GM18520 (cell line): ENCODE measurements around the gene PDGFA.

Experiments used
- ATAC-seq: cut with Tn5 transposase; IDR thresholded peaks from one replicate; pipeline ENCODE4 v1.9.1; 2021; ENCODE audit not compliant: unreplicated experiment

PDGFA gene

GRCh38 chr7:475425-475728 is 44.3 kb downstream of the PDGFA start:
- ATAC-seq, result no peak

DNA sequence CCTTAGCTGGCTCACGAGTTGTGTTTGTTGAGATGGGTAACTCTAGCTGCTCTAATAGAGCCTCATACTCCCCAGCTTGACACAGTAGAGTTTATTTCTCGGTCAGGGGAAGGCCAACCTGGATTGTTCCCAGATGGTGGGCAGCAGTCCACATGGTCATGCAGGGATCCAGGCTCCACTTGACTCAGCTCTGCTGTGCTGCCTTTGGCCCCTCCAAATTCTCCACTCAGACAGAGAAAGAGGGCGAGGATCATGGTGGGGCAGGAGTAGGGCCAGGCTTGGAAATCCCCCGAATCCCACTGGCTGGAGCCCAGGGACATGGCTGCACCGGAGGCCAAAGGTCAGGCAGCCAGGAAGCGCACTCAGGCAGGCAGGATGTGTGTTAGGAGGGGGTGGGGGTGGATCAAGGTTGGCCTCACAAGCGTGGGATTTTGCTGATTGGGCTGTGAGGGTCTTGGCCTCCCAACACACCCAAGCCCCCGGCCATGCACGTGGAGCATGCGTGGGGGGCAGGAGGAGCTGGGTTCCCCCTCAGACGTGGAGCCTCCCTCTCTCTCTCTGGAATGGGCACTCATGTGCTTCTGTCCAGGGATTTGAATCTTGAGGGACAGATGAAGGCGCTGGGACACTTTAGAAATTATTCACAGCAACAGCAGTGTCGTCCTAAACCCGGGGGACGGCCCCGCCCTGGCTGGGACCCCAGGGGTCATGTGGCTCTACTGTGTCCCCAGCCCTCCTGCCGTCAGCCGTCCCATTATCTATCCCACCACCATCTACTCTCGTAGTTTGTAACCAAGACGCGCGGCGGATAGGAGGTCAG is 44.8 kb downstream of the PDGFA start:
- ATAC-seq, result no peak

GRCh38 chr7:473870-474604 is 45.6 kb downstream of the PDGFA start:
- no peak for ATAC-seq

GRCh38 chr7:473211-473734 is 46.4 kb downstream of the PDGFA start:
- ATAC-seq, result no peak

- no peak for ATAC-seq
Observed at GRCh38 chr7:472640-472957, 47.0 kb downstream of the PDGFA start.

DNA sequence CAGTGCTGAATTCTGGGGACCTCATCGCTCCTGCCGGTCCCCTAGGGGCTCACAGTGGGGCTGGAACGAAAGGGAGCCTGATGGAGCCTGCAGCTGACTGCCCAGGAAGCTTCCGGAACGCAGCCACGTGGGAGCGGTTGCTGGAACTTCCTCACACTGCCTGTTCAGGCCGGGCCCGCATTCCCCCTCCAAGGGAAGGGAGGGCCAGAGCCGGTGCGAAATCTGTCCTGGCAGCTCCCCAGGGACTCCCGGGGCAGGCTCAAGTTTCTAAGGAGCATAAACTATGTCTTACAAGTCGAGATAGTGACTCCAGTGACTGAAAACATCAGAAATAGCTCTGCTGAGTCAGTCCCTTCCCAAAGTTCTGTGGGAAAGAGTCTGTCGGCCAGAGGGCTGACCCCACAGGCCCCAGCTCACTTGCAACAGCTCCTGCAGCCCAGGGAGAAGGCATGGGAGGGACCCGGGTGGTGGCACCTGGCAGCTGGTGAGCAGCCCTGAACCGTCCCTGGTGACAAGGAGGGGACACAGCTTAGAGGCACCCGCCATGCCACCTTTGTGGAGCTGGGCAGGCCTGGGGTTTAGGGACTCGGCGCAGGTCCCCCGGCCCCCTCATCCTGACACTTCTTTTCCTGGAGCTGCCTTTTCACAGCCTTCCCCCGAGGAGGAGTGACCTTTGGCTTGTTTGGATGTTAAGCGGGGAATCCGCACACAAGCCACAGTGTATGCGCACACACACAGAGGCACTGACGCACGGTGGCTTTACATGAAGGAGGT is 47.6 kb downstream of the PDGFA start:
- no peak for ATAC-seq

- no peak for ATAC-seq
Observed at GRCh38 chr7:471191-471865, 48.3 kb downstream of the PDGFA start.

- no peak for ATAC-seq
Observed at GRCh38 chr7:469563-469961, 50.1 kb downstream of the PDGFA start.

- no peak for ATAC-seq
Observed at GRCh38 chr7:468681-469562, 50.7 kb downstream of the PDGFA start.

DNA sequence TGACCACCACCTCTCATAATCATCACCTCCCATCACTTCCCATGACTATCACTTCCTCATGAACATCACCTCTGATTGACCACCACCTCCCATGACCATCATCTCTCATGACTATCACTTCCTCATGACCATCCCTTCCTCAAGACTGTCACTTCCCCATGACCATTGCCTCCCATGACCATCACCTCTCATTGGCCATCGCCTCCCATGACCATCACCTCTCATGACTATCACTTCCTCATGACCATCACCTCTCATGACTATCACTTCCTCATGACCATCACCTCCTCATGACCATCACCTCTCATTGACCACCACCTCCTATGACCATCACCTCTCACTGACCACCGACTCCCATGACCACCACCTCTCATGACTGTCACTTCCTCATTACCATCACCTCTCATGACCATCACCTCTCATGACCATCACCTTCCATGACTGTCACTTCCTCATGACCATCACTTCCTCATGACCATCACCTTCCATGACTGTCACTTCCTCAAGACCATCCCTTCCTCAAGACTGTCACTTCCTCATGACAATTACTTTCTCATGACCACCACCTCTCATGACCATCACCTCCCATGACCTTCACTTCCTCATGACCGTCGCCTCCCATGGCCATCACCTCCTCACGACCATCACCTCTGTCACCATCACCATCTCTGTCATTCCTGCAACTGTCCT is 51.6 kb downstream of the PDGFA start:
- no peak for ATAC-seq

GRCh38 chr7:467393-467828 is 52.2 kb downstream of the PDGFA start:
- ATAC-seq, result no peak

DNA sequence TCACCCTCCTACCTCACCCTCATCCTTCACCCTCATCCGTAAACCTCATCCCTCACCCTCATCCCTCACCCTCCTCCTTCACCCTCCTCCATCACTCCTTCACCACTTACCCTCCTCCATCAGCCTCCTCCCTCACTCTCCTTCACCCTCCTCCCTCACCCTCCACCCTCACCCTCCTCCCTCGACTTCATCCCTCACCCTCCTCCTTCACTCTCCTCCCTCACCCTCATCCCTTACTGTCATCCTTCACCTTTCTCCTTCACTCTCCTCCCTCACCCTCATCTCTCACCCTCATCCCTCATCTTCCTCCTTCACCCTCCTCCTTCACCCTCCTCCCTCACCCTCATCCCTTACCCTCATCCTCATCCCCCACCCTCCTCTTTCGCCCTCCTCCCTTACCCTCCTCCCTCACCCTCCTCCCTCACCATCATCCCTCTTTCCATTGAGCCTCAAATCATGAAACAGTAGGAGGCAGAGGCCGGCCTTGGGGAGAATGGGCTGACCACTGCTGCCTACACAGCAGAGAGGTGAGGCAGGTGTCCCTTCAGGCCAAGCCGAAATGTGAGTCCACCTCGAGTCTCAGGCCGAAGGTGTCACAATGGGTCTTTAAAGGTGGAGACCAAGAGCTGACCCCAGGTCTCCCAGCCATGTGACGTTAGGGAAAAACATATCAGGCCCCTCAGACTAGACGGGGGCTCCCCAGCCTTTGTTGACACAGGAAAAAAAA is 53.0 kb downstream of the PDGFA start:
- ATAC-seq, result no peak

DNA sequence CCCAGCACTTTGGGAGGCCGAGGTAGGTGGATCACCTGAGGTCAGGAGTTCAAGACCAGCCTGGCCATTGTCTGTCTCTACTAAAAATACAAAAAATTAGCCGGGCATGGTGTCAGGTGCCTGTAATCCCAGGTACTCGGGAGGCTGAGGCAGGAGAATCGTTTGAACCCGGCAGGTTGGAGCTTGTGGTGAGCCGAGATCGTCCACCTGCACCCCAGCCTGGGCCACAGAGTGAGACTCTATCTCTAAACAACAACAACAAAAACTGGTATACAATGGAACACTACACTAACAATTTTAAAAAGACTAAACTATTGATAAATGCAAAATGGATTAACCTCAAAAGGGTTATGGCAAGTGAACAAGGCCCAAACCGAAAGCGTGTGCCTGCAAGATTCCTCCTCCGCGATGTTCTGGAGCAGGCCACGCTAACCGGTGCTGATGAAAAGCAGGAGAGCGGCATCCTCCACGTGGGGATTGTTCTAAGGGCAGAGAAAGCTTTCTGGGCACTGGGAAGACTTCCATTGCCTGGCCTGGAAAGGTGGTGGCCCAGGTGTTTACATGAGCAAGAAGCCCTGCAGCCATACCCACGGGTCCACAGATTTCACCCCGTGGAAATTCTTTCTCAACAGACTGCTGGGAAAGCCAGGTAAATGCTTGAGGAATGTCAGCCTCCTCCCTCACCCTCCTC is 53.8 kb downstream of the PDGFA start:
- no peak for ATAC-seq

- ATAC-seq, result no peak
Observed at GRCh38 chr7:464454-465401, 54.9 kb downstream of the PDGFA start.

- ATAC-seq, result no peak
Observed at GRCh38 chr7:463817-464453, 55.7 kb downstream of the PDGFA start.

DNA sequence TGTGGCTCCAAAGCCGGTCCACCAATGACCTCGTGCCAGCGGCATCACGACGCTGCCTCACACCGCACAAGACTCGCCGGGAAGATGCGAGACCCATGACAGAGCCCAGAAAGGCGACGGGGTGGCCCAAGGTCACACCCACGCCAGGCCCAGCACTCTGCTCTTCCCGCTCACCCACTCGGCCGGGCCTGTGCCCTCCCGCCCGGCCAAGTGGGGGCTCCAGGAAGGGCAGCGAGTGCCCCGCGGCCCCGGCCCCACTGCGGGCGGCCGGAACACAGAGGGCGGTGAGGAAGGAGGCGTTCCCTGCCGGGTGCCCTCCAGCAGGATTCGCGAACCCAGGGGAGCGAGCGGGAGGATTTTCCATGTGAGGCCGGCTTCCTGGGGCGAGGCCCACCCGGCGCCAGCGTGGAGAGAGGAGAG is 56.3 kb downstream of the PDGFA start:
- no peak for ATAC-seq
